Psoas muscle (tissue), 8 donors: Measurements from ENCODE around the gene SERTAD4. TPM values are rescaled to one million over a fixed set of nuclear protein-coding genes. Genes with fewer than 3 reads are reported as not detected.
A peak's percentile ranks its signal among the peaks of the same experiment; 100 is the strongest.

Source experiments
- ATAC-seq, 4 donors: fragments of 200-7000 bp; cut with Tn5 transposase; one replicate each; pipeline ENCODE4 v1.9.1; 2020; ENCODE audit warnings: moderate library complexity in 3 of 4, mild to moderate bottlenecking in 2 of 4
- DNase-seq, 2 donors: peaks; one replicate each; pipeline ENCODE4 v3.0.0-alpha.2; 2020
- H3K27ac ChIP-seq: fragments of 200-600 bp; one replicate; pipeline ENCODE4 v1.8.0; 2022
- H3K27me3 ChIP-seq, 3 donors: fragments of 200-600 bp in 1 of 3; one replicate each; pipeline versions ENCODE4 v1.6.1 to v1.8.0; 2013 to 2022; ENCODE audit warnings: low read length in 2 of 3, mild to moderate bottlenecking in 2 of 3, moderate library complexity in 1 of 3; ENCODE audit not compliant: insufficient read depth in 3 of 3
- H3K36me3 ChIP-seq, 2 donors: fragments of 200-600 bp in 1 of 2; one replicate each; pipeline versions ENCODE4 v1.6.1 to v1.8.0; 2013 to 2022; ENCODE audit warnings: low read depth in 1 of 2, mild to moderate bottlenecking in 1 of 2, moderate library complexity in 1 of 2; ENCODE audit not compliant: insufficient read depth in 1 of 2
- H3K4me1 ChIP-seq: fragments of 200-600 bp; one replicate; pipeline ENCODE4 v1.8.0; 2022
- H3K4me3 ChIP-seq: fragments of 200-600 bp; one replicate; pipeline ENCODE4 v1.8.0; 2022; ENCODE audit warnings: mild to moderate bottlenecking
- H3K9me3 ChIP-seq: fragments of 200-600 bp; one replicate; pipeline ENCODE4 v1.8.0; 2022
- WGBS, 3 donors: extraction: QIAGEN DNeasy Blood & Tissue Kit; methylation state at CpG; one replicate each; pipeline versions ENCODE4 v1.1.6 to v1.1.7; 2013; 5-methylcytosine and 5-hydroxymethylcytosine counted together
- intact Hi-C, 2 donors: fragments of 100-400 bp; cut with DNase I; formaldehyde crosslinking; loops; one replicate each; pipeline versions ENCODE4 v1.11.0 to v1.14.2; 2022
- polyA plus RNA-seq, 3 donors: library from polyadenylated mRNA; stranded (reverse); fragments of 200-250 nt; gene quantifications; one replicate each; pipeline ENCODE4 v1.2.3, GENCODE V29; 2013
- total RNA-seq, 4 donors: library from RNA; stranded (reverse); fragmentation: NEBNext Ultra II Directional in 2 of 4; extraction: Animal tissue kit (Norgen Biotek cat#: 25700) in 2 of 4; gene quantifications; one replicate each; pipeline versions ENCODE4 v1.2.1 to v1.2.4, GENCODE V29; 2021 to 2023
- TF ChIP-seq, protein P1 (sequence below): fragments of 200-600 bp; IDR thresholded peaks from one replicate; pipeline ENCODE4 v1.8.0; 2022; ENCODE audit warnings: antibody characterized with exemption
- donor health status: healthy with polysubstance abuse.
- donor health status: DM: no; HTN: no; CAD: no; lungs with moderate emphysema.
- donor health status: Bipolar disorder and iron deficiency.
- donor health status: healthy.
- donor health status: DM: yes; HTN: yes; CAD: no.
- donor health status: DM: no; HTN: no; CAD: no.
- donor health status: DM: no; HTN: no; CAD: no.
- donor health status: DM: yes; HTN: yes; CAD: no.

The SERTAD4 gene
- total and polyA plus RNA-seq, 7 donors = 0.12 to 1.3 (median 0.25) TPM

DNA sequence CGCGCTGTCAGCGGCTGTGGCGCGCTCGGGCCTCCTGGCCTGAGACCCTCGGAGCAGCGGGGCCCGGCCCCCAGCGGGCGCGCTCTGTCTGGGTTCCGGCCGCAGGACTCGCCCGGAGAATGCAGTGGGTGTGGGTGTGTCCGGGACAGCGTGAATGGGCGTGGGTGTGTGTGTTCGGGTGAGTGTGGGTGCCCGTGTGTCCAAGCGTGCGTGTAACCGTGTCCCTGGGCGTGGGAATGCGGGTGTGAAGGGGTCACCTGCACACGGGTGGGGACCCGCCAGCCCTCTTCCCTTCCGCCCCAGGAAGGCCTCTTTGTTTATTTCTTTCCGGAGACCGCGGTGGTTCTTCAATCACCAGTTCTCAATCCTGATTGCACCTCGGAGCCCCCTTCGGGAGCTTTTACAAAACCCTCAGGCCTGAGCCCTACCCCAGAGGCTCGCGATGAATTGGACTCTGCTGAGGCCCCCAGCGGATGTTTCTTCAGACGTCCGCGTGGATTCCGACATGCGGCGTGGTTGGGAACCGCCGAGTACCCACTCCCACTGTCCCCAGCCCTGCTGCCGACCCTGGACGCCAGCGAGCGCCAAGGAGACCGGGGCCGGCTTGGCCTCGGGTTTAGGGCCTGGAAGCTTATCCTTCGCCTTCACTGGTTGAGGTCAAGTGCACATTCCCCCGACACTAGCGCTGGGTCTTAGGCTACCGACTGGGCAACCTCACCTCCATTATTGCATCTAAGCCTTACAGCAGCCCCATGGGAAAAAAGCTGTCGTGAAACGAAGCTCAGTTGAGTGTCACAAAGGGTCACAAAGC is 19.3 kb downstream of the SERTAD4 start:
- no peaks in the 10 kb centered on the region for H3K9me3 ChIP-seq
- 21 to 29% (median 28%) methylated on average over 51 to 58 of the region's 58 CpGs for WGBS, 3 donors
- no peak overlapping the region for H3K27ac ChIP-seq
- peak overlapping the region; percentile 67 for H3K4me3 ChIP-seq
- TF ChIP-seq, protein P1, sequence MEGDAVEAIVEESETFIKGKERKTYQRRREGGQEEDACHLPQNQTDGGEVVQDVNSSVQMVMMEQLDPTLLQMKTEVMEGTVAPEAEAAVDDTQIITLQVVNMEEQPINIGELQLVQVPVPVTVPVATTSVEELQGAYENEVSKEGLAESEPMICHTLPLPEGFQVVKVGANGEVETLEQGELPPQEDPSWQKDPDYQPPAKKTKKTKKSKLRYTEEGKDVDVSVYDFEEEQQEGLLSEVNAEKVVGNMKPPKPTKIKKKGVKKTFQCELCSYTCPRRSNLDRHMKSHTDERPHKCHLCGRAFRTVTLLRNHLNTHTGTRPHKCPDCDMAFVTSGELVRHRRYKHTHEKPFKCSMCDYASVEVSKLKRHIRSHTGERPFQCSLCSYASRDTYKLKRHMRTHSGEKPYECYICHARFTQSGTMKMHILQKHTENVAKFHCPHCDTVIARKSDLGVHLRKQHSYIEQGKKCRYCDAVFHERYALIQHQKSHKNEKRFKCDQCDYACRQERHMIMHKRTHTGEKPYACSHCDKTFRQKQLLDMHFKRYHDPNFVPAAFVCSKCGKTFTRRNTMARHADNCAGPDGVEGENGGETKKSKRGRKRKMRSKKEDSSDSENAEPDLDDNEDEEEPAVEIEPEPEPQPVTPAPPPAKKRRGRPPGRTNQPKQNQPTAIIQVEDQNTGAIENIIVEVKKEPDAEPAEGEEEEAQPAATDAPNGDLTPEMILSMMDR = no peak
- intact Hi-C loops = no loop called here
- H3K27me3 ChIP-seq = peaks cover 0 to 32% (median 3%) of the 10 kb centered on the region in 3 donors
- H3K4me1 ChIP-seq = no peaks in the 10 kb centered on the region
- DNase-seq (no peak), ATAC-seq (peak in 3 of 4 donors; percentile 21 to 54 (median 27))
- H3K36me3 ChIP-seq = no peaks in the 10 kb centered on the region

DNA sequence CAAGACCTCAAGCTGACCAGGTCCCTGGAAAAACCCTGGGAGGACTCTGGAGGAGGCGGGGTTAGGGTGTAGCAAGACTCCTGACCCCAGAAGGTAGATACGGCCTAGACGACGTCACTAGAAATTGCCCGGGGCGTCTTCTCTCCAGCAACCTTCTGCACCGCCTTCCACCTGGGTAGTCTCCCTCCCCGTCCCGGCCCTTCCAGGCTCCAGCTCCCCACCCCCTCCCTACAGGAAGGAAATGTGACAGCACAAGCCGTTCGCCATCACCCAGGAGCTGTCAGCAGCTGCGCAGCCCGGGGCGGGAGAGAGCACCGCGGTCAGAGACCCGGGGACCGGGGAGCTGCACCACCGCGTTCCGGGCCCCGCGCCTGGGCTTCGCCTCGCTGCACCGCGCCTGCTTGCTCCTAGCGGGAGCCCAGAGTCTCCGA is 20.0 kb downstream of the SERTAD4 start:
- Histone ChIP-seq H3K4me1 (no peaks in the 10 kb centered on the region), H3K27me3 (peaks cover 0 to 28% (median 3%) of the 10 kb centered on the region in 3 donors), H3K4me3 (no peak overlapping the region), H3K27ac (no peak overlapping the region), H3K36me3 (no peaks in the 10 kb centered on the region), H3K9me3 (no peaks in the 10 kb centered on the region)
- intact Hi-C loops = no loop called here
- DNase-seq (no peak), ATAC-seq (no peak)
- WGBS, 3 donors = 66 to 75% (median 70%) methylated on average over 17 to 29 of the region's 29 CpGs
- TF ChIP-seq, protein P1 = no peak

DNA sequence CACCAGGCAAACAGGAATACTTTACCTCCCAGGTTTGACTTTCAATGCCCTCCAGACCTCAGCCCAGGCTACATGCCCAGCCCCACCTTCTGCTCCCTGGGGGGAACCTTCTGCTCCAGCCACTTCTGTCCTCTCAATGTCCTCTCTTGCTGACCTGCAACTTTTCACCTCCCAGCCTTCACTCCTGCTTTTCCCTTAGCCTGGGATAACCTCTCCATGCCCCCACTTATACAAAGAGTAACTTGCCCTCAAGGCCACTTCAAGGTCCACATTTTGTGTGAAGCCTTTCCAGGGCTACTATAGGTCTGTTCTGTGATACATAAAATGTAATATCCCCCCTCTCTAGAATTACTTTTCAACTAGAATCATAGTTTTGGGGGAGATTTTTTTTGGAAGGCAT is 21.7 kb downstream of the SERTAD4 start:
- no peaks in the 10 kb centered on the region for H3K36me3 ChIP-seq
- TF ChIP-seq, protein P1 = no peak
- no peak overlapping the region for H3K27ac ChIP-seq
- ATAC-seq (no peak), DNase-seq (no peak)
- no peak overlapping the region for H3K4me3 ChIP-seq
- no peaks in the 10 kb centered on the region for H3K4me1 ChIP-seq
- no peaks in the 10 kb centered on the region for H3K9me3 ChIP-seq
- intact Hi-C loops = no loop called here
- peaks cover 0 to 28% (median 3%) of the 10 kb centered on the region in 3 donors for H3K27me3 ChIP-seq

DNA sequence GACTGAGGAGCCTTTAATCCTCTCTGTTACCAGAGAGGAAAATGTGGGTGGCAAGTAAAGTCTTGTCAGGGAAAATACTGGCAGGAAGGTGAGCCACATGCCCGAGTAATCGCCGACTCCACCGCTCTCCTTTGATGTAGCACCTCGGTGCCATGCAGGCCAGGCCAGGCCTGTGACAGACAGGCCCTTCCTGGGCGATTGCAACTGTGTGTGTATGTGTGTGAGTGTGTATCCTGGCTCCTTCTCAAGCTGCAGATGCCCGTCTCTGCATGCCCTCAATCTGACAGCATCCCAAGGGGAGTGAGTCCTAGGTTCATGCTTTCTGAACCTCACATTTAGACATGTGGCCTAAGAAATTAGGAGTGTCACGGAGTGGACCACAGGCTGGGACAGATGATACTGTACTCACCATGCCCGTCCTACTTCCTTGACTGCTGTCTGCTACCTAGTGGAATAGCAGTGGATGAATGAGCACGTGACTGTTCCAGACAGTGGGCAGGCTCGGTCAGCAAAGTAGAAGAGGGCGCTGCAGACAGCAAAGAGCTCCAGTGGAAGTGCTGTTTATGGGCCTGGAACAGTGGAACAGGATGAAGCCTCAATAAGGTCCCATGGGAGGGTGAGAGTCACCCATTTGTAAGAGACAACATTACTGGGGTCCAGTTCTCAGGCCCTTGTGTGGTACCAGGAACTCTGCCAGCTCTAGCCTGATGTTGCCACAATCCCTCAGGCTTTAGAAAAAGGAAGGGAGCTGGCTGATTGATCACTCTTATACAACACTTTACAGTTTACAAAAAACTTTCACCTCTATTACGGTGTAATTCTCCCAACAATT is 25.3 kb downstream of the SERTAD4 start:
- H3K27me3 ChIP-seq = peaks cover 0 to 12% (median under 1%) of the 10 kb centered on the region in 3 donors
- H3K36me3 ChIP-seq = no peaks in the 10 kb centered on the region
- DNase-seq (no peak), ATAC-seq (no peak)
- intact Hi-C loops = no loop called here
- no peak overlapping the region for H3K27ac ChIP-seq
- H3K4me1 ChIP-seq = no peaks in the 10 kb centered on the region
- no peaks in the 10 kb centered on the region for H3K9me3 ChIP-seq
- 86 to 91% (median 86%) methylated on average over 13 of the region's 13 CpGs for WGBS, 3 donors
- no peak overlapping the region for H3K4me3 ChIP-seq
- TF ChIP-seq, protein P1 = no peak
